ENCODE results near the gene KLC1. TPM values are rescaled to one million over a fixed set of nuclear protein-coding genes. Genes with fewer than 3 reads are reported as not detected.

KLC1 gene
- total and polyA plus RNA-seq, 10 of the 15 experiments (the other 5 are each of a cell fraction or from before 2014, with no cell fraction given), result 5.5 to 137 (median 76.1) TPM

DNA sequence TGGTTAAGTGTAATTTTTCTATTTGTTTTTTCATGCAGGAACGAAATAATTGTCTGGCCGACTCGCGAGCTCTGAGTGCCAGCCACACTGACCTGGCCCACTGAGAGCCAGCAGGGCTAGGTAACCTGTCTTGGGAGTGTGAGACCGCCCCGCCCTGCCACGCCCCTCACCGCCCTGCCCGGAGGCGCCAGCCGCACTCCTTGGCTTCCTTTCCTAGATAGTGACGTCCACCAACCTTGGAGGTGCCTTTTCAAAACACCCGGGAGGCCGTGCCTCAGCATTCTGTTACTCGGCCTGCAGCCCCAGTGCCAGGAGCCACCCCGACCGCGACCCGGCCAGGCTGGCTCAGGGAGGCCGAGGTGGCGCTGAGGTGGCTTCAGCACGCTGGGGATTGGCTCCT, 64.5 kb downstream of the KLC1 start:
- WGBS (ENCODE audit: insufficient coverage, insufficient replicate concordance, low lambda C conversion rate, missing lambda C conversion rate), result 97% methylated on average over 22 of the region's 22 CpGs
- SMC1A ChIA-PET (ENCODE audit: uncharacterized antibody, unreplicated experiment), result interaction anchor here (0.8 to 1.7 kb wide), 2 partner anchors 20 to 24 kb away, joined by 3 to 4 read pairs; no protein-coding TSS in a partner anchor
- TF ChIP-seq KDM1A (IDR thresholded peaks at IDR 0.05; ENCODE audit: borderline replicate concordance) (no peak), NR2F1 (conservative IDR thresholded peaks at IDR 0.05) (no peak), SIX5 (IDR thresholded peaks at IDR 0.05; ENCODE audit: low read depth, low read length, severe bottlenecking) (no peak), GATAD2B (conservative IDR thresholded peaks at IDR 0.05; ENCODE audit: low read depth) (no peak), CREB1 (IDR thresholded peaks at IDR 0.05; ENCODE audit: low read depth) (no peak), RAD51 (IDR thresholded peaks at IDR 0.05) (no peak), CREM (IDR thresholded peaks at IDR 0.05; ENCODE audit: low read depth) (no peak), SP1 (IDR thresholded peaks at IDR 0.05; ENCODE audit: low read depth, low read length) (no peak), ZBTB11 (CRISPR knock-in tag; IDR thresholded peaks at IDR 0.05) (no peak), CEBPZ (IDR thresholded peaks at IDR 0.05; ENCODE audit: low read depth, low read length) (no peak), JUNB (IDR thresholded peaks at IDR 0.05) (no peak), TAF1 (IDR thresholded peaks at IDR 0.05; ENCODE audit: borderline replicate concordance, low read depth, low read length) (no peak), BHLHE40 (IDR thresholded peaks at IDR 0.05; ENCODE audit: borderline replicate concordance in 1 of 2, low read depth in 2 of 2, low read length in 1 of 2) (no peak)
- TF ChIP-seq, protein P1, sequence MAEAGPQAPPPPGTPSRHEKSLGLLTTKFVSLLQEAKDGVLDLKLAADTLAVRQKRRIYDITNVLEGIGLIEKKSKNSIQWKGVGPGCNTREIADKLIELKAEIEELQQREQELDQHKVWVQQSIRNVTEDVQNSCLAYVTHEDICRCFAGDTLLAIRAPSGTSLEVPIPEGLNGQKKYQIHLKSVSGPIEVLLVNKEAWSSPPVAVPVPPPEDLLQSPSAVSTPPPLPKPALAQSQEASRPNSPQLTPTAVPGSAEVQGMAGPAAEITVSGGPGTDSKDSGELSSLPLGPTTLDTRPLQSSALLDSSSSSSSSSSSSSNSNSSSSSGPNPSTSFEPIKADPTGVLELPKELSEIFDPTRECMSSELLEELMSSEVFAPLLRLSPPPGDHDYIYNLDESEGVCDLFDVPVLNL (IDR thresholded peaks at IDR 0.05; ENCODE audit: low read depth, low read length), result no peak
- TF ChIP-seq, protein P2, sequence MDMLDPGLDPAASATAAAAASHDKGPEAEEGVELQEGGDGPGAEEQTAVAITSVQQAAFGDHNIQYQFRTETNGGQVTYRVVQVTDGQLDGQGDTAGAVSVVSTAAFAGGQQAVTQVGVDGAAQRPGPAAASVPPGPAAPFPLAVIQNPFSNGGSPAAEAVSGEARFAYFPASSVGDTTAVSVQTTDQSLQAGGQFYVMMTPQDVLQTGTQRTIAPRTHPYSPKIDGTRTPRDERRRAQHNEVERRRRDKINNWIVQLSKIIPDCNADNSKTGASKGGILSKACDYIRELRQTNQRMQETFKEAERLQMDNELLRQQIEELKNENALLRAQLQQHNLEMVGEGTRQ (IDR thresholded peaks at IDR 0.05; ENCODE audit: borderline replicate concordance, low read depth, low read length), result no peak
- peaks cover 11% of the 10 kb centered on the region for H3K79me2 ChIP-seq (ENCODE audit: control insufficient read depth, insufficient read depth, low read length)
- intact Hi-C loops (cut with micrococcal nuclease; ENCODE audit: unreplicated experiment), result no loop called here
- H3K36me3 ChIP-seq (ENCODE audit: control insufficient read depth in 2 of 2, insufficient read depth in 2 of 2, low read length in 1 of 2), result peaks cover 14% of the 10 kb centered on the region in 2 experiments
- DNase-seq (ENCODE audit: low read depth, low spot score), result no peak
- H3K27me3 ChIP-seq (replicated peaks in 1 of 2; ENCODE audit: control insufficient read depth in 2 of 2, insufficient read depth in 2 of 2, low read length in 1 of 2), result no peaks in the 10 kb centered on the region
- in situ Hi-C loops (cut with MboI), result no loop called here
- H3K9me3 ChIP-seq (replicated peaks; ENCODE audit: control insufficient read depth, insufficient read depth, low read length), result no peaks in the 10 kb centered on the region
- ATAC-seq, result no peak
- CTCF ChIA-PET, result no interaction called here
- no peak overlapping the region for H3K4me3 ChIP-seq
- RAD21 ChIA-PET (ENCODE audit: unreplicated experiment), result no interaction called here
- H3K9ac ChIP-seq (ENCODE audit: control insufficient read depth, insufficient read depth, low read length), result no peak overlapping the region
- no peak overlapping the region for H2AFZ ChIP-seq (ENCODE audit: control insufficient read depth, low read depth, low read length)
- H4K20me1 ChIP-seq (ENCODE audit: control insufficient read depth, insufficient read depth), result no peaks in the 10 kb centered on the region
- H3K4me2 ChIP-seq (ENCODE audit: control insufficient read depth, insufficient read depth), result no peak overlapping the region
- FAIRE-seq, result no peak
- POLR2A ChIA-PET, result no interaction called here
- H3K4me1 ChIP-seq (ENCODE audit: control insufficient read depth, insufficient read depth, low read length), result peaks cover 36% of the 10 kb centered on the region
- BruUV-seq (replicated peaks), result no TSS peak
- no peak overlapping the region for H3K27ac ChIP-seq (ENCODE audit: control insufficient read depth, insufficient read depth)

All from GM12878 (cell line).